ENCODE data around the gene UNC5B.

UNC5B gene

DNA sequence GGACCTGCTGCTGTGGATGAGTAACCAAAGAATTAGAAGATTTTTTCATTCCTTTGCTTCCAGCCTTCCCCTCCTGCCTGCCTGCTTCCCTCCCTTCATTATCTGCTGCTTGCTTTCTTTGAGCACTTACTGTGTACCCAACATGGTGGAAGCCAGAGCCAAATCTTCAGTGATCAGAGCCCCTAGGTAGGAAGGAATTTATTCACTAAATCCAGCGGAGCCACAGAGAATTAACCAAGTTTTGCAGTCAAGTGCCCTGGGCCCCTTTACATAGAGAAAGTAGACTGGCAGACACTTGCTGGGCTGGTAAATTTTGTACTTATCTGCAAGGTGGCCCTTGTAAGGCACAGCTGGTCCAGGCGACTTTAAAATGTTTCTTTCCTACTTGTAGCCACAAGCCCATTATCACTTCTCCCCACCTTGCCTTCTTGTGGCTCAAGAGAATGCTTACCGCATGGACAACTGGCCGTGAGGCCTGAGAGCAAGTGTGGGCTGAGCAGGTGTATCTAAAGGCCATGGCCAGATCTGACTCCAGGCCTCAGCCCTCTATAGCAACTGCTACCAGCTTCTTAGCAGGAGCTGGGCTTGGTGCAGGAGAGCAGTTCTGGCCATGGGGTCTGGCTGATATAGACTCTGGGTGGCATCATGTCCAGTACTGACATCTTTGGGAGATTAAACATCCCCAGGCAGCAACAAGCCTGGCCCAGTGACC is 11.1 kb downstream of the UNC5B start:
- no peak for ATAC-seq

- no peak for ATAC-seq
Measured at GRCh38 chr10:71225291-71226058, 13.1 kb downstream of the UNC5B start.

- ATAC-seq = no peak
Measured at GRCh38 chr10:71228875-71229675, 16.7 kb downstream of the UNC5B start.

DNA sequence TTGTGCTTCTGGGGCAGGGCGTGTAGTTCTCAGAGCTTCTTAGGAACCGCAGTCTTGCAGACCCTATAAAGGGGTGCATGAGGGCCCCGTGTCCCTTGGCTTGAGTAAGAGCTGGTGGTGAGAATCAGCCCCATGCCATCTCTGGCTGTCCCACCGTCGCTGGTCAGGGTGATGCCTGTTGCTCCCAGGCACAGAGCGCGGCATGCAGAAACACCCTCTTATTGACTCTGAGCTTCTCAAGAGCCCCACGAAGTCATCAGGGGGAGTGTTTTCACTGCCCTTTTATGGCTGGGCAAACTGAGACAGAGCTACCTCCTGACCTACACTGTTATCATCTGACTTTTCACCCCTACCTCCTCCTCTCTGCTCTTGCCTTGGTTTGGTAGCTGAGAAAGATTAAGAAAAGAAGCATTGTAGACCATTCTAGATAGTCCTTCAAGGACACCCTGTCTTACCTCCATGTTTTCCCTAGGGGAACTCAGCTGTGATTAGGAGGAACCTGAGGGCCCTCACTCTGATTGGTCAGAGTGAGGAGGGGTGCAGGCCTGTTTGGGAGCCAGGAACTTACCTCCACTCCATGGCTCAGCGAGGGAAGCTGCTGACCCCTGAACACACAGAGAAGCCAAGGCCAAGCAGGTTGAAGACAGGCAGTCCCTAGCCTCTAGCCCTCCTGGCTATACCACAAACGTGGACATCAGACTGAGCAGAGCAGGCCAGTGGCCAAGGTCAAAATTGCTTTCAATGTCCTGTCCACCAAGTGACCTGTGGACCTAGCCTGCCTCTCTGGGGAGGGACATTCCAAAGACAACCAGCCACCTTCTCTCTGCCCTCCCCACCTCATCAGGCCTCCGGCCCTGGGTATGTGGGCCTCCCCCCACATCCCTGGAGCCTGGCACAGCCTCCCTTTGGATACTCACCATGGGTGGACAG is 17.6 kb downstream of the UNC5B start:
- no peak for ATAC-seq

DNA sequence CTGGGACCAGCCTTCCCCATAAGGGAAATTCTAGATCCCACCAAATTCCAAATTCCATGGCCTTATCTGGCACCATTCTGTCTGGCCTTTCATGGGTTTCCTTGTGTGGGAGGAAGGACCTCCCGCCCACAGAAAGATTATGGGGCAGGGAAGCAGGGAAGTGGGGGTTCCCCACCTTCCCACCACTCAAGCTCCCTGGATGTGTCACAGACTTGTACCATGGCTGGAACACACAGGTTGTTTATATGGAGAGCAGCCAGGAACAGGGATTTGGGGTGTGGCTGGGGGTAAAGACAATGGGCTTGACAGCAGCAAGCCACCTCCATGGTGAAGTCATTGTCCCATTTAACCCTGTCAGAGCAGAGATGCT is 18.3 kb downstream of the UNC5B start:
- ATAC-seq = no peak

DNA sequence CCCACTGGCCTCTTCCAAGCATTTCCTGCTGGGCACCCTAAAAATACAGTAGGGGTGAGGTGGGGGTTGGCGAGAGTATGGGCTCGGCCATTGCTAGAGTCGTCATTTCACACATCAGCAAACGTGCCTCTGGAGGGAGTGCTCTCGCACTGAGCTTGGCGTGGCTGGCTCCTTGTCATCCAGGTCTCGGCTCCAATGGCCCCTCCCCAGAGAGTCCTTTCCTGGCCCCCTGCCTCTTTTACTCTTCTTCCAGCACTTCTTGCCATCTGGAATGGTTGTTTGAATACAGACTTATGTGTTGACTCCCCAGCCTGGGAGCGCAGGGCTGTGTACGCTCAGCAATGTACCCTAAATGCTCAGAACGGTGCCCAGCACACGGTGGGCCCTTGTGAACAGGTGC is 18.8 kb downstream of the UNC5B start:
- ATAC-seq = no peak

GRCh38 chr10:71232089-71232998 is 20.0 kb downstream of the UNC5B start:
- ATAC-seq = no peak

GRCh38 chr10:71233482-71233892 is 21.1 kb downstream of the UNC5B start:
- ATAC-seq = no peak

GRCh38 chr10:71234004-71234894 is 21.9 kb downstream of the UNC5B start:
- ATAC-seq = no peak

DNA sequence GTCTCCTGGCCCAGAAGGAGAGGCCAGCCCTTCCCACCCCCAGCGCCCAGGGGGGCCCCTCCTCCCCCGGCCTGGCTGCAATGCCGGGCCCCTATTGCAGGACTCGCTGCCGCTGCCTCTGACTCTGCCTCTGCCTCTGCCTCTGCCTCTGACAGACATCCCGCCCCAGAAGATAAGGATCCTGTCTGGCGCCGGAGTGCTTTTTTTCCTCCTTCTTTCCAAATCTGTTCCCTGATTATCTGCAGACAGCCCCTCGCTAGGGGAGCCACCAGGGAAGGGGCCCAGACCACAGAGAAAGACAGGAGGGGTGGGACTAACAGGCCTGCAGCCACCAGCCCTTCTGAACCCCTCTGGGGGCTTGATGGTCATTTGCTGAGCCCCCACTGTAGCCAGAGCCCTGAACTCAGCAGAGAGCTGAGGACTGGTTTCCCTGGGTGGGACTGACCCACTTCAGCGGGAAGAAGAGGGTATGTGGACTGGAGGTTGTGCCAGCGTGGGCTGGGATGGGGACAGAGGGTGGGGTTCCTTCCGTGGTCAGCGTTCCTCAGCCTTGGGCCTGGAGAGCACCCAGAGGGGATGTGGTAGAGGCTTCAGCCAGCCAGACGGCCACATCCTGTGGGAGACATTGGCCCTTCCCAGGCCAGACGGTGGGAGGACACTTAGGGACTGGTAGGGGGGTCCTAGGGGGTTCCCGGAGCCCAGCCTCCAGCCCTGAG is 22.8 kb downstream of the UNC5B start:
- no peak for ATAC-seq

GRCh38 chr10:71235808-71236207 is 23.4 kb downstream of the UNC5B start:
- ATAC-seq = no peak

DNA sequence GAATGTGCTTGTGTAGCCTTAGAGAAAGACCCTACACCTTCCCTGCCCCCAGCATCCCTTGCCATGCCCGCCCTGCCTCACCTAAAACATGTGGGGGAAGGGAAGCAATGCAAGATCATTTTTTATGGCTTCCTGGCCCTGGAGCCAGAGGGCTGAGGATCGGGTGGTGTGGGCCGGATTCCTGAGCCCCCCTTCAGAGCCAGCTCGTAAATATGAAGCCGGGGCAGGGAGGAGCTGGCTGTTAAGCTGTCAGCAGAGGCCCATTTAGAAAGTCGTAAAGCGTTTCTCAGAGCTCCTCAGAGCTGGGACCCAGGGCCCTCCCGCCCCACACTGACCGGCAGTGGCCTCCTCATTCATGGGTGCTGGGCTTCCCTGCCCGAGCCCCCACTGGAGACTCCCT is 23.9 kb downstream of the UNC5B start:
- ATAC-seq = no peak

DNA sequence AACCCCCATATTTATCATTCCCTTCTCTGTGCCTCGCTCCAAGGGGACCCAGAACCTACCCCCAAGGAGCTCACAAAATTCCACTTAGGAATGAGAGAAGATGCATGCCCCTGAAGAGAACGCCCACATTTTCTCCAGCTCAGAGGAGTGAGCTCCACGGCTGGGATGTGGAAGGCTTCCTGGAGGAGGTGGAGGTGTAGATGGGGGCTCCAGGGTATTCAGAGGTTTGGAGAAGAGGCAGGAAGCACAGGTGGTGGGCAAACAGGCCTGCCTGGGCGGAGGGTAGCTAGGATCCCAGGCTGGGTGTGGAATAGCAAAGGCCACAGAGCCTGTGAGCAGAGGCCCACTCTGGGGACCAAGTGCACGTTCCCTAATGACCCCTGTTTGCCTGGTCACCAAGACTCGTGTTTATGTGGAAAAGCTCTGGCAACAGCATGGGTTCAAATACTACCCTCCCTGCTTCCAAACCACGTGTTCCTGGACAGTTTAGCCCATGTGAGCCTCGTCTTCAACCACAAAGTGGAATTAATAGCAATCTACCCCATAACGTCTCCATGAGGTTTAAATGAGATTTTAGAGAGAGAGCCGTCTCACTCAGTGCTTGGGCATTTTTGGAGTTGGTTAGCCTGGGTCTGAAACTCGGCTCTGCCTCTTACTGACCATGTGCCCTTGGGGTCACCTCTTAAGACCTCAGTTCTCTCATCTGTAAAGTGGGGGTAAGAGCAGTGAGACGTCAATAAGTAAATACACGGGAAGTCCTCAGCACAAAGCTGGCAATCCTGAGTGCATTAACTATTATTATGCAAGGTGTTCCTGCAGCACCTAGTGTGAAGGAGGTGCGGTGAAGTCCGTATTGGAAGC is 24.7 kb downstream of the UNC5B start:
- ATAC-seq = no peak

DNA sequence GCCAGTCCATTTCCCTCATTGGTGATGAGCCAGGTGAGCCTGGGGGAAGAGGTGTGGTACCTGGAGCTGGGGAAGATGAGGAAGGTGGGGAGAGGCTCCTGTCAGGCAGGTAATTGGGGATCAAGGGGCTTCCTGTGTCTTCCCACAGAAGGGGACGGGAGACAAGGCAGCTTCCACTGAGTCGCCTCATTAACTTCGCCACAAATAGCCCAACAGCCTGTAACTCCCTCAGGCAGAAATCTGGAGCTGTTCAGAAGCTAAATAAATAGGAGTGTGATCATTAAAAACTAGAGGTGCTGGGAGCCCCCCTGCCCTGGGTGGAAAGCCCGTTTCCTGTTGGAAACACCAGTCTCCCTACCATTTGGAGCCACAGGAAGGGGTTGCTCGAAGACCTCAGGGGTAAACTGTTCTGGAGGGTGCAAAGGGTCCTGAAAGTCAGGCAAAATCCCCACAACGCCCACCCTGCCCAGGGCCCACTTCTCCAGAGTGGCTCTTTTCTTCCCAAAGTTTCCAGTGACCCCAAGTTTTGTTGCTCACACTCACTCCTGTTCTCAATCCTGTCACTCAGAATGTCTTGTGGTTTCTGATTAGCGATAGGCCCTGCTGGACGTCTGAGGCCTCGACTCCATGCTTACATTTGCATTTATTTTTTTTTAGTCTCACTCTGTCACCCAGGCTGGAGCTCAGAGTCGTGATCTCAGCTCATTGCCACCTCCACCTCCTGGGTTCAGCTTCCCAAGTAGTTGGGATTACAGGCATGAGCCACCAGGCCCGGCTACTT is 25.7 kb downstream of the UNC5B start:
- ATAC-seq = no peak

GRCh38 chr10:71238626-71239025 is 26.3 kb downstream of the UNC5B start:
- no peak for ATAC-seq

- no peak for ATAC-seq
Measured at GRCh38 chr10:71239131-71239915, 27.0 kb downstream of the UNC5B start.

Measured in activated CD4-positive, CD25-positive, alpha-beta regulatory T cell treated with anti-CD3 and anti-CD28 coated beads, Interleukin-2, amount 50 U/mL, for 24 hours (primary cell).